DOHH2 (cell line): ENCODE results near the gene SMARCD1.

Source experiments
- EZH2phosphoT487 ChIP-seq: fragments of 200-600 bp; sonication (generic); IDR thresholded peaks from 2 replicates; pipeline ENCODE4 v1.6.1; 2017; ENCODE audit warnings: borderline replicate concordance, mild to moderate bottlenecking, antibody characterized with exemption, low read length, moderate library complexity, mixed read lengths
- TF ChIP-seq, protein P1 (sequence below): fragments of 200-600 bp; sonication (generic); IDR thresholded peaks from one replicate; pipeline ENCODE4 v1.5.1; 2014; ENCODE audit warnings: antibody characterized with exemption, mild to moderate bottlenecking, low read depth, low read length; ENCODE audit not compliant: poor library complexity, severe bottlenecking

DNA sequence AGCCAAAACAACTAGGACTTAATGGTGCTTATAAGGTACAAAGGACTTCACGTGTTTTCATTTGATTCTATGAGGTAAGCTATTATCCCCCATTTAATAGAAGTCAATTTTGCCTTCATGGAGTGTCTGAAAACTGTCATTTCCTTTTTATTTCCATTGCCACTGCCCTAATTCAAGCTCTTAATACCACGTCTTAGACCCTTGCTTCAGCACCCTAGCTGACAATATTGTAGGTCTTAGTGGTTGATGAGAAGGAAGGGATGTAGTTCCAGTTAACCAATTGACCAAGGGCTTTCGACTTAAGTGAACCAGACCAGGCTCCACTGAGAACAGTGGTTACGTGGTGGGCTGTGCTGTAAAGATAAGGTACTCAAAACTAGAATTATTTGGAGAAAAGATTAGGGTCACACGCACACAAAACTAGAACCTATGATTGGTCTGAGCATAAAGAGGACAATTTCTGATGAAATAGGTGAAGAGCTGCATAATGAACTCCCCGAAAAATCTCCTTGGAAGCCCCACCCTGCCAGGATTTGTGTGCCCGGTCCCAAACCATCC is 37.4 kb upstream of the SMARCD1 start:
- TF ChIP-seq, protein P1, sequence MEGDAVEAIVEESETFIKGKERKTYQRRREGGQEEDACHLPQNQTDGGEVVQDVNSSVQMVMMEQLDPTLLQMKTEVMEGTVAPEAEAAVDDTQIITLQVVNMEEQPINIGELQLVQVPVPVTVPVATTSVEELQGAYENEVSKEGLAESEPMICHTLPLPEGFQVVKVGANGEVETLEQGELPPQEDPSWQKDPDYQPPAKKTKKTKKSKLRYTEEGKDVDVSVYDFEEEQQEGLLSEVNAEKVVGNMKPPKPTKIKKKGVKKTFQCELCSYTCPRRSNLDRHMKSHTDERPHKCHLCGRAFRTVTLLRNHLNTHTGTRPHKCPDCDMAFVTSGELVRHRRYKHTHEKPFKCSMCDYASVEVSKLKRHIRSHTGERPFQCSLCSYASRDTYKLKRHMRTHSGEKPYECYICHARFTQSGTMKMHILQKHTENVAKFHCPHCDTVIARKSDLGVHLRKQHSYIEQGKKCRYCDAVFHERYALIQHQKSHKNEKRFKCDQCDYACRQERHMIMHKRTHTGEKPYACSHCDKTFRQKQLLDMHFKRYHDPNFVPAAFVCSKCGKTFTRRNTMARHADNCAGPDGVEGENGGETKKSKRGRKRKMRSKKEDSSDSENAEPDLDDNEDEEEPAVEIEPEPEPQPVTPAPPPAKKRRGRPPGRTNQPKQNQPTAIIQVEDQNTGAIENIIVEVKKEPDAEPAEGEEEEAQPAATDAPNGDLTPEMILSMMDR = no peak
- TF ChIP-seq EZH2phosphoT487 = no peak
